T47D (cell line): ENCODE data around the gene MDFIC2.
"Not testable (repeated sequence)": the region's sequence is repeated elsewhere in the genome, so short reads cannot be mapped to it uniquely, and the experiment has no call there.

ENCODE experiments used
- DNase-seq, 2 experiments: peaks; one replicate each; pipeline versions ENCODE4 v3.0.0 to v3.0.0-alpha.2; 2011 to 2012; ENCODE audit warnings: low read depth in 1 of 2, low spot score in 1 of 2
- JUND ChIP-seq: IDR thresholded peaks from 2 replicates; pipeline ENCODE4 v1.6.1; 2012; ENCODE audit warnings: low read depth
- in situ Hi-C: cut with HindIII; loops from 2 replicates; pipeline ENCODE4 v1.10.0; 2016; ENCODE audit warnings: low sequenced_read_pairs, low pct_unique_long_range_greater_than_20kb

Gene MDFIC2

DNA sequence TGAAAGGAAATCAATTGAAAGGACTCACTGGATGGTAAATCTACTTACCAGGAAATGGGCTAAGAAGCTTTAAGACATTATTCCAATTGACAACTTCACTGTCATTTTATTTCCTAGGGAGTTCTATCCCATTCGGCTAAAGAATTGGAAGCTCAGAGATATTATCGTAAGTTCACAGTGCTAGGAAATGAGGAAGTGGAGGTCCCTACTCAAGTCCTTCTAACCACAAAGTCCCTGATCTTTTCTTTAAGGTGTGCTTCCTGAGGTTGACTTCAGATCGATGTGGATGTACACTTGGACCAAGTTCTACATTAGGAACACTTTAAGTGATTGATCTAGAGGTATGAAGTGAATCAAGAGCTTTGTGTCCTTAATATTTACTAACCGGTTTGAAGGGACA lies 63.6 kb downstream of the MDFIC2 start:
- no peak for TF ChIP-seq JUND
- in situ Hi-C loops: no loop called here
- no peak for DNase-seq

DNA sequence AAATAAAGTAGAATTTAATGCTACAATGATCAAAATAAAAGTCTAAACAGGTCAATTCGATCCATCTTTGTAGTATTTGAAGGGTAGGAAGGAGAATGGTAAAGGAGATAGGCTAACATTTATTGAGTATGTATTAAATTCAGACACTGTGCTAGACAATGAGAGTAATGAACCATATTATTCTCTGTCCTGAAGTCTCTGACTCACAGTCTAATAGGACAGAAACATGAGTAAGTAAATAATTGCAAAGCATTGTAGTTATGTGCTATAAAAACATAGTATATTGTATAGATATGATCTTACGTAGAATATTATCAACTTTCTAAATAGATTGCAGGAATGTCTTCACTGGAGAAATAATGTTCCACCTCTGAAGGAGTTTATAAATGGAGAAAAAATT lies 64.5 kb downstream of the MDFIC2 start:
- TF ChIP-seq JUND: no peak
- in situ Hi-C loops: no loop called here
- no peak for DNase-seq

DNA sequence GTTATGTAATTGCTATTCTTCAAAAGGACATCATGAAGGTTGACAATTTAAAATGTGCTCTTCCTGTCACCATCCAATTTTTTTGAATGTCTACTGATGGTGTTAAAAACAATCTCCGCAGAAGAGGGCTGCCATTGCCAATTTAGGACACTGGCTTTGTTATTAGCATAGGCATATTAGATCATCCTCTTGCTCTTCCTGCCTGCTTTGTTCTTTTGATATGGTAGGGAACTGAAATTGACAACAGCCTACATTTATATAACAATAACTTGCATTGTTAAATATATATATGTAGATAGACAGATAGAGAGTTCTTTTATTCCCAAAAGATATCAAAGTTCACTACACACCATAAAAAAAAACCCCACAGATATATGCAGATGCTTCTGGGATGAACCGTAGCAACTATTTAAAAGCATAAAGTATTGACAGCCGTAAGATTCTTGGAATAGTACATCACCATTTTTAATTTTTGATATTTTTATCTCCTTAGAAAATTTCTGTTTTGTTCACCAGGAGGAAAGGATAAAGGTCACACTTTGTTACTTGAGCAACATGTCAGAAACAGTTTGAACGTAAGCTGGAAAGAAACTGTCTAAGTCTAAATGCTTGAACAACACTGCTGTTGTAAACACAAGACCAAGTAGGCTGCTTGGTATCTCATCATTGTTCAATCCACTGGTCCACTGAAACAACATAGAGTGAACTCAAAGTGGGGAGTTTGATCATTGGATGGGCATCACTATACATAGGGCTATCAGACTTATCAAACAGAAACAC lies 66.5 kb downstream of the MDFIC2 start:
- in situ Hi-C loops: no loop called here
- no peak for DNase-seq
- no peak for TF ChIP-seq JUND

DNA sequence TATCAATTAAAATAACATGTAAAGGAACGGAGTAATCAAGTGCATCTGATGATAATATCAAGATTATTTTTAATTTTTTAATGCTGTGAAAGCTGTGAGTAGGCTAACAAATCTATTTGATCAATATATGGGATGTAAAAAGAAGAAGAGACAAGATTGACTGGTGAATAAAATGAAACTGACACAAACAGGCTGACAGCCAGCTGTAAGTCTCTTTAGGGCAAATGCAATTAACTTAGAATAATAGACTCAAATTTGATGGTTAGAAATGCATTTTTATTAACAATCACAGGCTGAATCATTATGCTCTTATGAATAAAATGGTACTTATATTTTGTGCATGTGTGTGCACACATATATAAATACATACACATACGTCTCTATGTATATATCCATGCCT lies 68.0 kb downstream of the MDFIC2 start:
- no peak for DNase-seq
- TF ChIP-seq JUND: no peak
- in situ Hi-C loops: no loop called here

DNA sequence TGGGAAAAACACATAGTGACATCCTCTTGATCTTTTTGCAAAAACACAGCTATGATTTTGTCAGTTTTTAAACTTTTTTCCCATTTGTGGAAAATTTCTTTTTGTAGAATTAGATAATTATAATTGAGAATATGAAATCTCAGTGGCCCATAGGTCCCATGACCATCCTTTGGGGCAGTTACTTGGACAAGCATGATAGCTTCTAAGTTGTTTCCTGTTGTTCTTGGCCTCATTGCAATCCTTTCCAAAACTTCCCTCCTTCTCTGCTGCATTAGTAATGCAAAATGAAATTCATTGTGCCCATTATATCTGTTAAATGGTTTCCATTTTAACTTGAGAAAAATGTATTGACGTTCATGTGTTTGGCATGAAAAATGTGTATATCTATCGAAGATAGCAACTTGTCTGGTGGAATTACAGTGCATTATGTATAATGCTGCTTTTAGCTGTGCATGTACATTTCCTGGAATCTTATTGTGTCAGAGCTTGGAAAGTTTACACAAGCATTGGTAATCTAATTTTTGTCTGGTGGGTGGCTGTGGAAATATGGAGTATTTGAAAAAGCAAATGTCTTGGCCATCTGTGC lies 70.0 kb downstream of the MDFIC2 start:
- TF ChIP-seq JUND: no peak
- no peak for DNase-seq
- in situ Hi-C loops: no loop called here

DNA sequence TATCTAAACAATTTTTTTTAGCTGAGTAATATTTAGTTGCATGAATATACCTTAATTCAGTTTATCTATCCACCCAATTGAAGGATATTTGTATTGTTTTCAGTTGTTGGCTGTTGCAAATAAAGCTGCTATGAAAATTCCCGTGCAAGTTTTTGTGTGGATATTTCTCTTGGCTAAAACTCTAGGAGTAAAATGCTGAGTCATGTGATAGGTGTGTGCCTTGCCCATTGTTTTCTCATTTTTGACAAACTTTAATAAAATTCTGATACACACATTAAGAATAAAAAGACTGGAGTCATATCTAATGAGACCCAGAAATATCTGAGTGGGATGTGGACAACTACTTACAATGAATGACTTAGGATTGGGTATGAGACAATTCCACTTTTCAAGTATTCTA lies 78.6 kb downstream of the MDFIC2 start:
- in situ Hi-C loops: no loop called here
- TF ChIP-seq JUND: no peak
- no peak for DNase-seq

DNA sequence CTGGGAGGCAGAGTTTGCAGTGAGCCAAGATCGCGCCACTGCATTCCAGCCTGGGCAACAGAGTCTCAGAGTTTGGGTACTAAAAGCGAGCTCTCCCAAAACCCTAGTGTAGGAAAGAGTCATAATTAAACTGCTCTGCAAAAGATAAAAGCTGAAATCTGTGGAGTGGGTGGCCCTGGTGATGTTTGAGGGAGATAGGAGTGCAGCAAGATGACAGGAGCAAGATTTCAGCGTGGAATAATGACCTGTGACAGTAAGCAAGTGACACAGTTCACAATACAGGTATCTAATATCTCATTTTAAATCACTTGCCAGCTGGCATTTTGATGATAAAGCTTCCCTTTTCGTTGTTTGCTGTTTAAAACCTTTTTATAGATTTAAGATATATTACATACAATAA lies 79.3 kb downstream of the MDFIC2 start:
- in situ Hi-C loops: no loop called here
- TF ChIP-seq JUND: no peak
- DNase-seq: no peak

DNA sequence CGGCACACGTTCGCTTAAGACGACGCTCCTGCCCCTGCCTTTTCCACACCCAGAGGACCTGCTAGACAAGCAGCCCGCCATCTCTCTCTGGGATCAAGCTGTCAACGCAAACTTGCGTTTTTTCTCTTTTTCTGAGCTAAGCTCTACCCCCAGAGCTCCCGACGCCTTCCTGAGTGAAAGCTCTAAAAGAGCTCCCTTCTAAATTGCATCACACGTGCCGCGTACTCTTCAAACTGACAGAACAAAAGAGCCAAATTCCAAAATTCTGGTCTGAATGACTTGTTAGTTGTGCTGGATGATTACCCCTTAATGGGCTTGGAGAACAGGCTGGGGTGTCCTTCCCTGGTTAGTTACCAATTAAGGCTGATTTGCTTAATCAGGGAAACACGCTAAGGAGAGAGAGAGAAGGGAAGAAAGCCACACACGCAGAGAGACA lies 81.2 kb downstream of the MDFIC2 start:
- TF ChIP-seq JUND: no peak
- no peak for DNase-seq
- in situ Hi-C loops: no loop called here

DNA sequence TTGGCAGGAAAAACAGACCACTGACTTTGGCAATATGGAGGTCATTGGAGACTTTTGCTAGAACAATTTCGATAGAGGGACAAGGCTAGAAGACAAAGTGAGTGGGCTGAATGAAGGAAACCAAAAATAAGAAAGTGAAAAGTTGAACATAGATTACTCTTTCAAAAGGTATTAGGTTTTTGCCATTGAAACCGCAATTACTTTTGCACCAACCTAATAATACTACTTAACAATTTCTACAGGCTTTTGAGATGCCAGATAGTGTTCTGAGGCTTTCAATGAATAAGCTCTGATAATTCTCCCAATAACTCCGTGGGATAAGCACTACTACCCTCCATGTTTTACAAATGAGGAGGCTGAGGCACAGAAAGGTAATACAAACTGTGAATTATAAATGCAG lies 85.0 kb downstream of the MDFIC2 start:
- in situ Hi-C loops: no loop called here
- no peak for DNase-seq
- TF ChIP-seq JUND: no peak

DNA sequence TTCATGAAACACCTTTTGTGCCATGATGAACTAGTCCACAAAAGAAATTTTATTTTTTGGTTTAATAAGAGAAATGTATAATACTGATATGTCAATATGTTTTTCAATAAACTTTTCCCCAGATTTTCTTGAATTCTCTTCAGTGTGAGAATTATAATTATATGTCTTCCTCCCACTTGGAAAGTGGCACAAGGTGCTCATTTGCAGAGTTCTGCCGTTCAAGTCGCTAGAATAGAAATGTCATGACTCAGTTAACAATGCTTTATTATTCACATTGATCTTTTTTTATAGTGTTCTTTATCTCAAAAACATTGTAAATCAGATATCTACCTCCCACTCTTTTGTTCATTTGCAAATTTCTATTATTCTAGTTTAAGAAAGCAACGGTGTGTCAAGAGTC lies 87.3 kb downstream of the MDFIC2 start:
- no peak for TF ChIP-seq JUND
- no peak for DNase-seq
- in situ Hi-C loops: no loop called here

DNA sequence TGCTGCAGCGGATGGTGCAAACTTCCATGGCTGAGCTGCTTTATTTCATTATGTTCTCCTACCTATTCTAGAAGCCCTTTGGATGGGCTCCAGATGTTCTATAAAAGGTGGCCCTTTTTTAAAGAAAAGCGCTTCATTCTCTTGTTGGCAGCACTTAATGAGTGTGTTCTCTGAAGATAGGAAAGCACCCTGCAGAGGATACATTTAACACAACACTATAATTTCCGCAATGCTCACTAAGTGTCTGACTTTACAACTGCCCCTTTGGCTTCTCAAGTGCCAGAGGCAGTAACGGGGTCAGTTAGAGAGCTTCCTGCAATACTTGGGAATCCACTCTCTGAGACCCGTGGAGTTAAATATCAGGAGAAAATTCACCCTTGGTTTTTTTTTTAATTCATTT lies 88.1 kb downstream of the MDFIC2 start:
- in situ Hi-C loops: no loop called here

DNA sequence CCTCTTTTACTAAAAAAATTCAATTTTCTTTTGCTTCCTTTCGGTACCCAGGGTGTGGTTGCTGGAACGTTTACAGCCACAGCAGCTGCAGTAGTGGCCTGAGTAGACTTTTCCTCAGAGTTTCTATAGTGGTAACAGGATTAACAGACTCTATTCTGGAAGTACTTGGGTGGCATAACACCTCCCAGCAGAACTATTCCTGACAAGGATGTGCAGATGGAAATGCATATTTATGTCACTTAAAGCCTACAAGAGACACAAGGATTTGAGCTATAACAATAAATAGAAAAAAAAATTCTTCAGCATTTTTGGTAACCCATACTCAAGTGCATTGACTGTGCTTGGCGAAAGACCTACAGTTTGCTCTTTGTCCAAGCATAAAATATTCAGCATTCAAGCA lies 94.0 kb downstream of the MDFIC2 start:
- no peak for TF ChIP-seq JUND
- DNase-seq: no peak
- in situ Hi-C loops: no loop called here

More for the DNA sequence above, 88.1 kb downstream of the MDFIC2 start:
- no peak for DNase-seq
- no peak for TF ChIP-seq JUND

DNA sequence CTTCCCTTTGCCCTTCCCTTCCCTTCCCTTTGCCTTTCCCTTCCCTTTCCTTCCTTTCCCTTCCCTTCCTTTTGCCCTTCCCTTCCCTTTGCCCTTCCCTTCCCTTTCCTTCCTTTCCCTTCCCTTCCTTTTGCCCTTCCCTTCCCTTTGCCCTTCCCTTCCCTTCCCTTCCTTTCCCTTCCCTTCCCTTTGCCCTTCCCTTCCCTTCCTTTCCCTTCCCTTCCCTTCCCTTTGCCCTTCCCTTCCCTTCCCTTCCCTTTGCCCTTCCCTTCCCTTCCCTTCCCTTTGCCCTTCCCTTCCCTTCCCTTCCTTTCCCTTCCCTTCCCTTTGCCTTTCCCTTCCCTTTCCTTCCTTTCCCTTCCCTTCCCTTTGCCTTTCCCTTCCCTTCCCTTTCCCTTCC lies 101.2 kb downstream of the MDFIC2 start:
- DNase-seq, in situ Hi-C loops: not testable (repeated sequence)

DNA sequence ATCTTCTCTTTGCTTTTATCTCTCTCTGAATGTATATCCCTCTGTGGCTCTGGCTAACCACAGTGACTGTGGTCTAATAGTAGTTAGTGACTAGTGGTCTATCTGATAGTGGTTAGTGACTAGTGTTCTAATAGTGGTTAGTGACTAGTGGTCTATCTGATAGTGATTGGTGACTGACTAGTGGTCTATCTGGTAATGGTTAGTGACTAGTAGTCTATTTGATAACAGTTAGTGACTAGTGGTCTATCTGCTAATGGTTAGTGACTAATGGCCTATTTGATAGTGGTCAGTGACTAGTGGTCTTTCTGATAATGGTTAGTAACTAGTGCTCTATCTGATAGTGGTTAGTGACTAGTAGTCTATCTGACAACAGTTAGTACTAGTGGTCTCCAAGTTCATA lies 110.5 kb downstream of the MDFIC2 start:
- in situ Hi-C loops: no loop called here
- DNase-seq: no peak
- no peak for TF ChIP-seq JUND
